Osteocyte (in vitro differentiated cells): ENCODE measurements around the gene TAAR1. TPM values are rescaled to one million over a fixed set of nuclear protein-coding genes. Genes with fewer than 3 reads are reported as not detected.
"Not testable (repeated sequence)": the region's sequence is repeated elsewhere in the genome, so short reads cannot be mapped to it uniquely, and the experiment has no call there.

Experiments used
- DNase-seq: peaks from one replicate; pipeline ENCODE4 v3.0.0; 2021; ENCODE audit warnings: mixed read lengths; ENCODE audit not compliant: unreplicated experiment; ENCODE audit errors: extremely low spot score
- H3K27ac Mint-ChIP-seq: one replicate; pipeline ENCODE4 v1.8.0; 2021; ENCODE audit warnings: mild to moderate bottlenecking, mixed read lengths; ENCODE audit not compliant: unreplicated experiment
- H3K27me3 Mint-ChIP-seq: one replicate; pipeline ENCODE4 v1.8.0; 2021; ENCODE audit warnings: mixed read lengths; ENCODE audit not compliant: unreplicated experiment
- H3K36me3 Mint-ChIP-seq: one replicate; pipeline ENCODE4 v1.8.0; 2021; ENCODE audit warnings: mixed read lengths; ENCODE audit not compliant: unreplicated experiment
- H3K4me1 Mint-ChIP-seq: one replicate; pipeline ENCODE4 v1.8.0; 2021; ENCODE audit warnings: mixed read lengths; ENCODE audit not compliant: unreplicated experiment
- H3K4me3 Mint-ChIP-seq: one replicate; pipeline ENCODE4 v1.8.0; 2021; ENCODE audit warnings: mild to moderate bottlenecking, moderate library complexity, mixed read lengths; ENCODE audit not compliant: unreplicated experiment
- H3K9me3 Mint-ChIP-seq: one replicate; pipeline ENCODE4 v1.8.0; 2021; ENCODE audit warnings: mixed read lengths; ENCODE audit not compliant: unreplicated experiment
- total RNA-seq: library from RNA; stranded (reverse); gene quantifications from 2 replicates; pipeline ENCODE4 v1.2.1, GENCODE V29; 2021
- TF ChIP-seq, protein P1 (sequence below): fragments of 200-600 bp; sonication (generic); IDR thresholded peaks from 2 replicates; pipeline ENCODE4 v1.5.0; 2021; ENCODE audit warnings: antibody characterized with exemption, mild to moderate bottlenecking, moderate library complexity

Gene TAAR1
- total RNA-seq, 1 donor from 2014 or later = not detected

DNA sequence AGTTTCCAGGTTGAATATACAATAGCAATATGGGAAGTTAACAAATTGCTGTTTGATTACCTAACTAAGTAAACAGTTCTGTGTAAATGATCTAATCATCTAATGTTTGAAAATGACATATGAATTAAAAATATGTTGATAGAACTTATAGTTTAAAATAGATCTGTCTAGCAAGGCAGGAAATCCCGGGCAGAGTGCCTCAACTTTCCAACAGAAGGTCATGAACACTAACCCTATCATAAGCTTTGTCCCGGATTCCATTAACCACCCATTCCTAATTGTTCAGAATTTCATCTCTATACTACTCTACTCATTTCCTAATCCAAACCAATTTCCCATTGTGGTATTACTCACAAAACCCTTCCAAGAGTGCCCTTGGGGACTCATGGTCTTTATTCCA lies 10.2 kb downstream of the TAAR1 start:
- H3K9me3 Mint-ChIP-seq = no peaks in the 10 kb centered on the region
- peaks cover 16% of the 10 kb centered on the region for H3K27me3 Mint-ChIP-seq
- DNase-seq = no peak
- peaks cover 6% of the 10 kb centered on the region for H3K4me1 Mint-ChIP-seq
- no peaks in the 10 kb centered on the region for H3K36me3 Mint-ChIP-seq
- no peak overlapping the region for H3K27ac Mint-ChIP-seq
- no peak overlapping the region for H3K4me3 Mint-ChIP-seq
- TF ChIP-seq, protein P1, sequence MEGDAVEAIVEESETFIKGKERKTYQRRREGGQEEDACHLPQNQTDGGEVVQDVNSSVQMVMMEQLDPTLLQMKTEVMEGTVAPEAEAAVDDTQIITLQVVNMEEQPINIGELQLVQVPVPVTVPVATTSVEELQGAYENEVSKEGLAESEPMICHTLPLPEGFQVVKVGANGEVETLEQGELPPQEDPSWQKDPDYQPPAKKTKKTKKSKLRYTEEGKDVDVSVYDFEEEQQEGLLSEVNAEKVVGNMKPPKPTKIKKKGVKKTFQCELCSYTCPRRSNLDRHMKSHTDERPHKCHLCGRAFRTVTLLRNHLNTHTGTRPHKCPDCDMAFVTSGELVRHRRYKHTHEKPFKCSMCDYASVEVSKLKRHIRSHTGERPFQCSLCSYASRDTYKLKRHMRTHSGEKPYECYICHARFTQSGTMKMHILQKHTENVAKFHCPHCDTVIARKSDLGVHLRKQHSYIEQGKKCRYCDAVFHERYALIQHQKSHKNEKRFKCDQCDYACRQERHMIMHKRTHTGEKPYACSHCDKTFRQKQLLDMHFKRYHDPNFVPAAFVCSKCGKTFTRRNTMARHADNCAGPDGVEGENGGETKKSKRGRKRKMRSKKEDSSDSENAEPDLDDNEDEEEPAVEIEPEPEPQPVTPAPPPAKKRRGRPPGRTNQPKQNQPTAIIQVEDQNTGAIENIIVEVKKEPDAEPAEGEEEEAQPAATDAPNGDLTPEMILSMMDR = no peak

DNA sequence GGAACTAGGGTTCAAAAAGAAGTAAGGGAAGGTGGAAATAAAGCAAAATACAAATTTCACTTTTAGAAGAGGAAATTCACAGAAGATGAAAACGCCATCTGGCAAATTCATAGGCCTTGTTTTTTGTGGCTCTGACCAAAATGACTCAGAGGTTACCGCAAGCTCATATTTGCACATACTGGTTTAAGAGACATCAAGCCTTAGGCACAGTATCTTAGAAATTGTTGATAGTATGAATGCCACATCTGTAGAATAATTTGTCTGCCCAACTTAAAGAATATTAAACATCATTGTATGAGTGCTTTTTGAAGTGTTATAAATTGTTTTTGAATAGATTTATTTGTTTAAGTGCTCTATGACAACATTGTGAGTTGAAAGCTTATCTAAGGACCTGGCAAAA lies 10.6 kb downstream of the TAAR1 start:
- no peaks in the 10 kb centered on the region for H3K9me3 Mint-ChIP-seq
- H3K4me3 Mint-ChIP-seq = no peak overlapping the region
- H3K4me1 Mint-ChIP-seq = peaks cover 6% of the 10 kb centered on the region
- H3K27me3 Mint-ChIP-seq = peaks cover 15% of the 10 kb centered on the region
- TF ChIP-seq, protein P1 = no peak
- DNase-seq = no peak
- H3K27ac Mint-ChIP-seq = no peak overlapping the region
- no peaks in the 10 kb centered on the region for H3K36me3 Mint-ChIP-seq

DNA sequence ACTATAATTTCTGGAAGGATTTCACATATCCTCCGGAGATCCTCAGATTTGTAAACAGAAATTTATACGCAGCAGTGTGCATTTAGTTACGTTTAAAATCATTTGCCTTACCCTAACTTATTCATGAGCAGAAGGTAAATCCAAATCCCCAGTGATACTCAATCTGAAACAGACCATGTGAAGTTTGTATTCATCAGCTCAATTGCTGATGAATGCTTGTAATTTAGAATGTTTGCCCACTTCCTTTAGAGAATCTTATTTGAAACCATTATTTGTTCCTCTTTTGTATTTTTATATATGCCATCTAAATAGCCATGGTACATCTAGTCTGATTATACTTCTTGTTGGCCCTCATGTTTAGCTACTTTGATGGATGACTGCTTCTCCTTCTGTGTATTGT lies 15.4 kb downstream of the TAAR1 start:
- Mint-ChIP-seq H3K4me1 (peaks cover 4% of the 10 kb centered on the region), H3K27ac (no peak overlapping the region), H3K36me3 (no peaks in the 10 kb centered on the region), H3K9me3 (no peaks in the 10 kb centered on the region), H3K27me3 (peaks cover 46% of the 10 kb centered on the region), H3K4me3 (no peak overlapping the region)
- TF ChIP-seq, protein P1 = no peak
- DNase-seq = no peak

DNA sequence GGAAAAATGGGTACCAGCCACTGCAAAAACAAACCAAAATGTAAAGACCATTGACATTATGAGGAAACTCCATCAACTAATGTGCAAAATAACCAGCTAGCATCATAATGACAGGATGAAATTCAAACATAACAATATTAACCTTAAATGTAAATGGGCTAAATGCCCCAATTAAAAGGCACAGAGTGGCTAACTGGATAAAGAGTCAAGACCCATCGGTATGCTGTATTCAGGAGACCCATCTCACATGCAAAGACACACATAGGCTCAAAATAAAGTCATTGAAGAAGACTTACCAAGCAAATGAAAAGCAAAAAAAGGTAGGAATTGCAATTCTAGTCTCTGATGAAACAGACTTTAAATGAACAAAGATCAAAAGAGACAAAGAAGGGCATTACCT lies 21.8 kb downstream of the TAAR1 start:
- H3K36me3 Mint-ChIP-seq, H3K4me3 Mint-ChIP-seq, H3K4me1 Mint-ChIP-seq, DNase-seq, H3K9me3 Mint-ChIP-seq, H3K27ac Mint-ChIP-seq: not testable (repeated sequence)
- H3K27me3 Mint-ChIP-seq = peaks cover 75% of the 10 kb centered on the region

DNA sequence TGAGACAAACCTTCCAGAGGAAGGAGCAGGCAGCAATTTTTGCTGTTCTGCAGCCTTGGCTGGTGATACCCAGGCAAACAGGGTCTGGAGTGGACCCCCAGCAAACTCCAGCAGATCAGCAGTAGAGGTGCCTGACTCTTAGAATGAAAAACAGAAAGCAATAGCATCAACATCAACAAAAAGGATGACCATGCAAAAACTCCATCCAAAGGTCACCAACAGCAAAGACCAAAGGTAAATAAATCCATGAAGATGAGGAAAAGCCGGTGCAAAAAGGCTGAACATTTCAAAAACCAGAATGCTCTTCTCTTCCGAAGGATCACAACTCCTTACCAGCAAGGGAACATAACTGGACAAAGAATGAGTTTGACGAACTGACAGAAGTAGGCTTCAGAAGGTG lies 23.1 kb downstream of the TAAR1 start:
- H3K36me3 Mint-ChIP-seq = not testable (repeated sequence)

DNA sequence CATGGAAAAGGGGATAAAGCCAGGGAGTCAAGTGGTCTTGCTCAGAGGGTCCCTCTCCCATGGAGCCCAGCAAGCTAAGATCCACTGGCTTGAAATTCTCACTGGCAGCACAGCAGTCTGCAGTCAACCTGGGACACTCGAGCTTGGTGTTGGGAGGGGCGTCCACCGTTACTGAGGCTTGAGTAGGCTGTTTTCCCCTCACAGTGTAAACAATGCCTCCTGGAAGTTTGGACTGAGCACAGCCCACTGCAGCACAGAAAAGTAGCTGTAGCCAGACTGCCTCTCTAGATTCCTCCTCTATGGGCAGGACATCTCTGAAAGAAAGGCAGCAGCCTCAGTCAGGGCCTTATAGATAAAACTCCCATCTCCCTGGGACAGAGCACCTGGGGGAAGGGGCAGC lies 23.7 kb downstream of the TAAR1 start:
- not testable (repeated sequence) for H3K4me3 Mint-ChIP-seq, H3K27ac Mint-ChIP-seq, H3K4me1 Mint-ChIP-seq, H3K36me3 Mint-ChIP-seq, H3K9me3 Mint-ChIP-seq, DNase-seq
- peaks cover 73% of the 10 kb centered on the region for H3K27me3 Mint-ChIP-seq

More for the DNA sequence above, 23.1 kb downstream of the TAAR1 start:
- not testable (repeated sequence) for DNase-seq, H3K27ac Mint-ChIP-seq, H3K4me1 Mint-ChIP-seq, H3K9me3 Mint-ChIP-seq, H3K4me3 Mint-ChIP-seq
- peaks cover 70% of the 10 kb centered on the region for H3K27me3 Mint-ChIP-seq

DNA sequence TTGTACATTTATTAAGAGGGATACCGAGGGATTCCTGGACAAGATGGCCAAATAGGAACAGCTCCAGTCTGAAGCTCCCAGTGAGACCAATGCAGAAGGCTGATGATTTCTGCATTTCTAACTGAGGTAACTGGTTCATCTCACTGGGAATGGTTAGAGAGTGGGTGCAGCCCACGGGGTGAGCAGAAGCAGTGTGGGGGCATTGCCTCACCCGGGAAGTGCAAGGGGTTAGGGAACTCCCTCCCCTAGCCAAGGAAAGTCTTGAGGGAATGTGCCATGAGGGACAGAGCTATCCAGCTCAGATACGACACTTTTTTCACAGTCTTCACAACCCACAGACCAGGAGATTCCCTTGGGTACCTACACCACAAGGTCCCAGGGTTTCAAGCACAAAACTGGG lies 24.2 kb downstream of the TAAR1 start:
- peaks cover 69% of the 10 kb centered on the region for H3K27me3 Mint-ChIP-seq
- H3K36me3 Mint-ChIP-seq = no peaks in the 10 kb centered on the region
- no peaks in the 10 kb centered on the region for H3K4me1 Mint-ChIP-seq
- no peak overlapping the region for H3K4me3 Mint-ChIP-seq
- TF ChIP-seq, protein P1 = no peak
- H3K27ac Mint-ChIP-seq = no peak overlapping the region
- no peak for DNase-seq
- H3K9me3 Mint-ChIP-seq = peaks cover 4% of the 10 kb centered on the region
